Measurements from ENCODE around the gene PLEK2.
"Not testable (repeated sequence)": the region's sequence is repeated elsewhere in the genome, so short reads cannot be mapped to it uniquely, and the experiment has no call there.

Gene PLEK2

GRCh38 chr14:67428501-67429031 lies 16.6 kb upstream of the PLEK2 start:
- DNase-seq, result no peak

DNA sequence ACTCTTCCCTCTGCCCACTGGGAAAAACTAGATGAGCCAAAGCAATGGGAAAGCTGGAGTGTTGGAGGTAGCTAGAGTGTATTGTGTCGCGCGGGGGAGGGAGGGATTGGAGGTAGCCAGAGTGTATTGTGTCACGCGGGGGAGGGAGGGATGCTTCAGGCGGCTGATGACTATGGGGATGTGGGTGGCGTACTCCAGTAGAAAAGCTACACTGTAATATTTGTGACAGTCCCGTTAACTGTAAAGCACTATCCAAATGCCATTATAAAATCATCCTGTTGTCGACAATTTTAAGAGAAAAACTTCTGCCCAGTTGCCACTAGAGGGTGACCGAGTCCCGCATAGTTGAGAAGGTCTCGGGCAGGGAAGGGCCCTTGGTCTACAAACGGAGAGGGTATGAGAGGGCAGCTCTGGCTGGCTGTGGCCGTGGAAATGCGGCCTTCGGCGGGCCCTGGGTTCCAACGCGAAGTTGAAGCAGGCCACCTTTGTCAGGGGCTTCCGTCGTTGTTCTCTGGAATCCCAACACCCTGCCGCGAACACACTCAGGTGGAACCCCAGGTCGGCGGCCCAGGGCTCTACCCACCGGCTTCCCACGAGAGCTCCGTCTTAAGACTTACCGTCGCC lies 15.1 kb upstream of the PLEK2 start:
- peak; percentile 32 to 66 (median 61) for DNase-seq

- no peak for DNase-seq
These were observed 14.2 kb upstream of the PLEK2 start for GRCh38 chr14:67426161-67426560.

DNA sequence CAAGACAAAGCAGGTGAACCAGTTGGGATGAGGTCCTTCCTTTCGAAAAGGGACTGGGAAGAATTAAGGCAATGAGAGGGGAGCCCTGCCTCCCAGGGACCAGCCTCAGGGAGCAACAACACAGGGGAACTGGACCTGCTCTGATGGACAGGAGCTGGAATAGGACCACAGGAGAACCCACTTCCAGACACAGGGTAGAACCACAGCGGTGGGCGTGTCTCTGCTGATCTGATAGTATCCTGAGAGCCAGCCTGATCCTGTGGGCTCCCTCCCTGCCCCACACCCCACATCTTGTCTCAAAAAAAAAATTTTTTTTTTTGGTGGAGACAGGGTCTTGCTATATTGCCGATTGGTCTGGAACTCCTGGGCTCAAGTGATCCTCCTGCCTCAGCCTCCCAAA lies 13.6 kb upstream of the PLEK2 start:
- DNase-seq, result no peak

- no peak for DNase-seq
These were observed 12.6 kb upstream of the PLEK2 start for GRCh38 chr14:67424539-67424938.

DNA sequence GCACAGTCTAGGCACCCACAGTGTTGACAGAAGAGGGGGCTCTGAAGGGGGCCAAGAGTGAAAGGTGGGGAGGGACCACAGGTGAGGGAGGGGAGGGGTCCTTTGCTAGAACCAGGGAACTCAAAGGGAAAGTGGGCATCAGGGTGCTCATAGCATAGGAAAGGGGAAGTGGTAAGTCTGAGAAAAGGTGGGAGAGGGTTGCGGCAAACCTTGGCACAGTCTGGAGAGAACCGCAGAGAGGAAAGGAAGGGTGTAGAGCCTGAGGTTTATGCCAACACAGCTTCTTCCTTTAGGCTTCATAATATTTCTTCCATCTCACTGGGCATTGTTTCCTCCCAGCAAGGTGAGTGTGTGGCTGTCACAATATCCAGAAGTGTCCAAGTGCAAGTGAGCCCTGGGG lies 11.5 kb upstream of the PLEK2 start:
- DNase-seq, result no peak

GRCh38 chr14:67421356-67422224 lies 9.6 kb upstream of the PLEK2 start:
- DNase-seq, result no peak

DNA sequence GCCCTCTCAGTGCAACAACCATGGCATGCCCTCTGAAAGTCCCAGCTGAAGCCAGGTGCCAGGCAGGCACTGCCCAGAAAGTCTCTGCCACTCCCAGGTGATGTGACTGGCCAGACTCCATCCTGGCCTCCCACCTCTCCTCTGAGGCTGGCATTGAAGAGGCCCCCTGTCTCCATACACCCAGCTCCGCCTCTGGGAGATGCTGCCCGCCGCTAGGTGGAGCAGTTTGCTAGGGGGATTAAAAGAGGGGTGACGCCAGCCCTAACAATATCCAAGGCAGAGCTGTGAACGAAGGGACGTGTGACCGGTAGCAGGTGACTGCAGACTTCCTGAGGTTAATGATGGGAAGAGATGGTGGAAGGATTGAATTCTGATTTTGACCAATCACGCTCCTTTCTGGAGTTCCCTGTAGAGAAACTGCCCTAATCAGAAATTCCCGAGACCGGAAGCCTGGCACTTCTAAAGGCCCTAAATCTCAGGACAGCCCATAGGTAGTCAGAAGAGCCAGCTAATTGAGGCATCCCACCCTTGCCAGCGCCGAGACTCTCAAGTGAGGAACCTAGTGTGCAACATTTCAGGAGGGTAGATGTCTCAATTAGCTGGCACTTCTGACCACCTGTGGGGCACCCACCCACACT lies 8.3 kb upstream of the PLEK2 start:
- DNase-seq, result peak in 1 of 5 donors; percentile 8

- DNase-seq, result no peak
These were observed 6.6 kb upstream of the PLEK2 start for GRCh38 chr14:67418401-67419191.

- DNase-seq, result no peak
These were observed 5.7 kb upstream of the PLEK2 start for GRCh38 chr14:67417633-67418032.

DNA sequence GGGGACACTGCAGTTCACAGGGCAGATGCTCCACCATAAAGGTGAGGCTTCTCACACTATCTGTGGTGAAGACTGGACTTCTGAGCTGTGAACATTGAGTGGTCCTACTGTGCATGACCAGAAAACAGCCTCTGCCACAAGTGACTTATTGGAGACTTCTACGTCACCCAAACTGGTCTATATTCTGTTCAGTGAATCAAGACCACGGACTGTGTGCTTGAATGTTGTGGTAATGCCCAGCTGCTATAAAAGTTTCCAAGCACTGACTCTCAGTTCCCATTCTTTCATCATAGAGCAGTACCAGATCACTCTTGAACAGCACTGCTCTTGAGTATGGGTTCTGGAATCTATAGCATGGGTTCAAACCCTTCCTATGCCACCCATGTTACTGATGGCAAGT lies 4.8 kb upstream of the PLEK2 start:
- DNase-seq, result no peak

- no peak for DNase-seq
These were observed 4.1 kb upstream of the PLEK2 start for GRCh38 chr14:67416085-67416484.

DNA sequence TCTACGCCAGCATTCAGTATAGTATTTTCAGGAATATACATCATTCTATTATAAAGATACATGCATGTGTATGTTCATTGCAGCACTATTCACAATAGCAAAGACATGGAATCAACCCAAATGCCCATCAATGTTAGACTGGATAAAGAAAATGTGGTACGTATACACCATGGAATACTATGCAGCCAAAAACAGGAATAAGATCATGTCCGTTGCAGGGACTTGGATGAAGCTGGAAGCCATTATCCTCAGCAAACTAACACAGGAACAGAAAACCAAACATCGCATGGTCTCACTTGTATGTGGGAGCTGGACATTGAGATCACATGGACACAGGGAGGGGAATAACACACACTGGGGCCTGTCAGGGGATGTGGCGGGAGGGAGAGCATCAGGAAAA lies 3.6 kb upstream of the PLEK2 start:
- DNase-seq, result not testable (repeated sequence)

DNA sequence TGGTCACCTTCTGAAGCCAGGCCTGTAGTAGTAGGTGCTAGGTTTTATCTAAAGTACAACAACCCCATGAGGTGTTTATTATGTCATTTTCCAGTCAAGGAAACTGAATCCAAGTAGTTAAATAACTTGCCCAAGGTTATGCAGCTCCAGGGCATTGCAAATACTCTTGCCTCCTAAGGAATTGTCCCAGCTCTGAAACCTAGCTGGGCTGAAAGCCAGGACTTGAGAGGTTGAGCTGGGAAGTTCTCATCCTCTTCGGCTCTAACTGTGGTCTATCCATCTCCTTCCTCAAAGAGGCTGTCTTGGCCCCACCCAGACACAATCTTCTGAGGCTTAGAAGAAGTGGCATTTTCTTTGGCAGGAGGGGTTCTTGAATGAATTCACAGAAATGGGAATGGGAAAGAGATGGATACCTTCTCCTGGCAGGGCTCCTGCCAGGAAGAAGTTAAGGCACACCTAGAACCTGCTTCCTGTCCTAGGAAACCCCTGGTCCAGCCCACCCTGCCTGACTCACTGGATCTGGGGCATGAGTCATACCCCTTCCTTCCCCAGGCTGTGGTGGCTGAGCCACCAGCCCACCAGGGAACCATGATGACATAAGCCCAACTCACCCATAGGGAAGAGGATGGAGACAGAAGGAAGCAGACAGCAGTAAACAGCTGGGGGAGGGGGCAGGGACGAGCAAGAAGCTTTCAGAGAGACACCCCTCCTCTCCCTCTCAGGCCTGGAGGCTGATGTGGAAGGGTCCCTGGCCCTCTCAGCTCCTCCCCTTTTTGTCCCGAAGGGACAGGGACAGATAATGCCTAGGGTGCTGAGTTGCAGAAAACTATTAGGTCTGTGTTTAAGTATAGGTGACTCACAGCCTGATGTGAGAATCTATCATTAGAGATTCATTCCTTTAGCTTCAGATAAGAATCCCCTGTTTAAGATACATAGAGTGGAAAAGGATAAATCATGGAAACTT lies 2.1 kb upstream of the PLEK2 start:
- DNase-seq, result peak in 1 of 5 donors; percentile 10

GRCh38 chr14:67411370-67411769 lies 595 bp downstream of the PLEK2 start:
- DNase-seq, result no peak

GRCh38 chr14:67410313-67410712 lies 1.7 kb downstream of the PLEK2 start:
- DNase-seq, result no peak

DNA sequence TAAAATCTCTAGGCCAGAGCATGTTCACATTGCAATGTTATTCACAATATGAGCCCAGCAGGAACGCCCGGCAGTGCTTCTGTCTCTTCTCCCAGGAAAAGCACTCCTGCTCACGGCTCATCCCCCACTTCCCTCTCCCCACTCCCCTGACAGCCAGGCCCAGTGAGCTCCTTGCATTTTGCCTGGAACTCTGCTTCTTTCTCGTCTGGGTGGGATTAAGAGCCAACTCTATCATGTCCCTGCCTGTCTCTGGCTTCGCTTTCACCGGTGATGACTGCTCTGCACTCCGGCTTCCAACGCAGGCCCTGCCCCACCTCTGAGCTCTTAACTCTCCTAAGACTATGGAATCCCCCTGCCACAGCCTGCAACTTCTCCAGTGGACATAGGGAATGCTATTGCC lies 2.5 kb downstream of the PLEK2 start:
- DNase-seq, result no peak

DNA sequence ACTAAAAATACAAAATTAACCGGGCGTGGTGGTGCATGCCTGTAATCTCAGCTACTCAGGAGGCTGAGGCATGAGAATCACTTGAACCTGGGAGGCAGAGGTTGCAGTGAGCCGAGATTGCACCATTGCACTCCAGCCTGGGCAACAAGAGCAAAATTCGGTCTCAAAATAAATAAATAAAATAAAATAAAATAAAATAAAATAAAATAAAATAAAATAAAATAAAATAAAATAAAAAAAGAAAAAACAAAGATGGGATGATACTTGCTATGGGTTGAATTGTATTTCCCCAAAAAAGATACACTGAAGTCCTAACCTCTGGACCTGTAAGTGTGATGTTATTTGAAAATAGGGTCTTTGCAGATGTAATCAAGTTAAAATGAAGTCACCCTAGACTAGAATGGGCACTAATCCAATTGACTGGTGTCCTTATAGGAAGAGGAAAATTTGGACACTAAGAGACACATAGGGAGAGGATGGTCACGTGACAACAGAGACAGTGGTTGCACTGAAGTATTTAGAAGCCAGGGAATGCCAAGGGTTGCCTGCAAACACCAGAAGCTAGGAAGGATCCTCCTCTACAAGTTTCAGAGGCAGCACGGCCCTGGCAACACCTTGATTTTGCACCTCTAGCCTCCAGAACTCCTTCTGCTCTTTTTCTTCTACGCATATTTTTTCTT lies 3.7 kb downstream of the PLEK2 start:
- not testable (repeated sequence) for DNase-seq

- no peak for DNase-seq
These were observed 6.2 kb downstream of the PLEK2 start for GRCh38 chr14:67405771-67406170.

DNA sequence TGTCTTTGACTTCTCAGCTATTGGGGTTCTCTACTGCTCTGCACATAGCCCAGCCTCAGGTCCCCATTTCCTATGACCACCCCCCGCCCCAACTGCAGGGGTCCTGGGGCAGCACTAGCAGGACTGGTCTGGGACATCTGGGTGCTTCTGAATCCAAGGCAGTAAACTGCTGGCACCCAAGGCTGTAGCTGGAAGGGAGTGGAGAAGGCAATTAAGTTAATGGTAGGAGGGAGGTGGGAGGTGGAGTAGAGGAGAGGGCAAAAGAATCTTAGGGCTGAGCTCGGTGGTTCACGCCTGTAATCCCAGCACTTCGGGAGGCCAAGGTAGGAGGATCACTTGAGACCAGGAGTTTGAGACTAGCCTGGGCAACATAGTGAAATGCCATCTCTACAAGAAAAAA lies 11.5 kb downstream of the PLEK2 start:
- no peak for DNase-seq

GRCh38 chr14:67397536-67397935 lies 14.4 kb downstream of the PLEK2 start:
- DNase-seq, result no peak

All from T-helper 1 cell (primary cell).